Fibroblast of skin of right biceps (primary cell): Measurements from ENCODE around the gene SRXN1.

Experiments used
- DNase-seq: peaks from one replicate; pipeline ENCODE4 v3.0.0-alpha.2; 2013

SRXN1 gene

GRCh38 chr20:634148-634925 is 18.7 kb downstream of the SRXN1 start:
- no peak for DNase-seq

GRCh38 chr20:631101-631500 is 21.9 kb downstream of the SRXN1 start:
- no peak for DNase-seq

- no peak for DNase-seq
Measured at GRCh38 chr20:626579-626978, 26.4 kb downstream of the SRXN1 start.

- no peak for DNase-seq
Measured at GRCh38 chr20:625360-625932, 27.6 kb downstream of the SRXN1 start.

GRCh38 chr20:623704-624103 is 29.3 kb downstream of the SRXN1 start:
- no peak for DNase-seq

GRCh38 chr20:623021-623420 is 30.0 kb downstream of the SRXN1 start:
- no peak for DNase-seq

- no peak for DNase-seq
Measured at GRCh38 chr20:622161-622560, 30.8 kb downstream of the SRXN1 start.

- peak; percentile 61 for DNase-seq
Measured at GRCh38 chr20:621125-621756, 31.8 kb downstream of the SRXN1 start.

GRCh38 chr20:620246-620645 is 32.8 kb downstream of the SRXN1 start:
- no peak for DNase-seq

GRCh38 chr20:618980-619379 is 34.0 kb downstream of the SRXN1 start:
- no peak for DNase-seq

- no peak for DNase-seq
Measured at GRCh38 chr20:617934-618690, 34.9 kb downstream of the SRXN1 start.

GRCh38 chr20:615514-615913 is 37.5 kb downstream of the SRXN1 start:
- no peak for DNase-seq

GRCh38 chr20:611843-612185 is 41.2 kb downstream of the SRXN1 start:
- DNase-seq: no peak

GRCh38 chr20:611047-611842 is 41.8 kb downstream of the SRXN1 start:
- no peak for DNase-seq

- DNase-seq: peak; percentile 53
Measured at GRCh38 chr20:610130-611046, 42.6 kb downstream of the SRXN1 start, which contains the start of gene TCF15. Gene TCF15, minus strand, starts transcription at chr20:610309. Its CDS starts 72 bp downstream, at chr20:610237.

GRCh38 chr20:609371-609964 is 43.5 kb downstream of the SRXN1 start:
- no peak for DNase-seq

GRCh38 chr20:608970-609369 is 44.0 kb downstream of the SRXN1 start:
- DNase-seq: no peak

- DNase-seq: no peak
Measured at GRCh38 chr20:607476-607875, 45.5 kb downstream of the SRXN1 start.

- DNase-seq: peak; percentile 4
Measured at GRCh38 chr20:605237-605636, 47.8 kb downstream of the SRXN1 start.

- no peak for DNase-seq
Measured at GRCh38 chr20:603116-603640, 49.8 kb downstream of the SRXN1 start.
